Bronchial epithelial cell (primary cell): ENCODE measurements around the gene PMFBP1. TPM values are rescaled to one million over a fixed set of nuclear protein-coding genes. Genes with fewer than 3 reads are reported as not detected.
"Not testable (repeated sequence)": the region's sequence is repeated elsewhere in the genome, so short reads cannot be mapped to it uniquely, and the experiment has no call there.

Source experiments
- DNase-seq: peaks from one replicate; pipeline ENCODE4 v3.0.0-alpha.2; 2010; ENCODE audit warnings: low read depth
- FAIRE-seq: peaks from 2 replicates; lab custom pipeline; 2011; peaks lifted over from hg19 to GRCh38; lab: Jason Lieb, UNC
- H3K27me3 ChIP-seq: 2 replicates; pipeline ENCODE4 v1.5.1; 2011; ENCODE audit warnings: low read length; ENCODE audit not compliant: control insufficient read depth, insufficient read depth
- H3K36me3 ChIP-seq: 2 replicates; pipeline ENCODE4 v1.5.1; 2011; ENCODE audit warnings: low read length; ENCODE audit not compliant: control insufficient read depth, insufficient read depth
- H3K4me3 ChIP-seq: 2 replicates; pipeline ENCODE4 v1.5.1; 2011; ENCODE audit warnings: mild to moderate bottlenecking, low read depth, low read length, control low read depth
- total RNA-seq: library from RNA; depleted of rRNA; stranded (reverse); fragments of >200 nt; gene quantifications from 2 replicates; pipeline ENCODE4 v1.2.1, GENCODE V29; 2014
- TF ChIP-seq, protein P1 (sequence below): IDR thresholded peaks from 2 replicates; pipeline ENCODE4 v1.5.1; 2011; ENCODE audit warnings: mild to moderate bottlenecking, moderate library complexity, low read length, control low read depth, inconsistent platforms; ENCODE audit not compliant: insufficient read depth, severe bottlenecking

The PMFBP1 gene
- total RNA-seq, 1 donor from 2014 or later = 0.53 TPM

DNA sequence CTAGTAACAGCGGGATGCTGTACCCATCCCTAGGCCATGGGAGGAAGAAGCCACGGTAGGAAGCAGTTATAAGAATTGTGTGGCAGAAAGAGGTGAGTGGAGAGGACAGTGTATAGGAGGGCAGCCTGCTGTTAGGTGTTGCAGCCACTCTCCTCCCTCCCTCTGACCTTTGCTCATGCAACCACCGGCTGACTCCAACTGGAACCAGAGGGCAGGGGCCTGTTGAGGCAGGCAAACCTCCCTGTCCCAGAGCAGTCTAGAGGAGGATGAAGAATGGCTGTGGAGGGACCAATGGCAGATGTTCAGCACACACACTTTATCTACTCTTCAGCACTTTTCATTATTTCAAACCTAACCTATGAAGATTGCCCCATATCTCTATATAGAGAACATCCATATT is 80.7 kb downstream of the PMFBP1 start:
- no peak overlapping the region for H3K4me3 ChIP-seq
- TF ChIP-seq, protein P1, sequence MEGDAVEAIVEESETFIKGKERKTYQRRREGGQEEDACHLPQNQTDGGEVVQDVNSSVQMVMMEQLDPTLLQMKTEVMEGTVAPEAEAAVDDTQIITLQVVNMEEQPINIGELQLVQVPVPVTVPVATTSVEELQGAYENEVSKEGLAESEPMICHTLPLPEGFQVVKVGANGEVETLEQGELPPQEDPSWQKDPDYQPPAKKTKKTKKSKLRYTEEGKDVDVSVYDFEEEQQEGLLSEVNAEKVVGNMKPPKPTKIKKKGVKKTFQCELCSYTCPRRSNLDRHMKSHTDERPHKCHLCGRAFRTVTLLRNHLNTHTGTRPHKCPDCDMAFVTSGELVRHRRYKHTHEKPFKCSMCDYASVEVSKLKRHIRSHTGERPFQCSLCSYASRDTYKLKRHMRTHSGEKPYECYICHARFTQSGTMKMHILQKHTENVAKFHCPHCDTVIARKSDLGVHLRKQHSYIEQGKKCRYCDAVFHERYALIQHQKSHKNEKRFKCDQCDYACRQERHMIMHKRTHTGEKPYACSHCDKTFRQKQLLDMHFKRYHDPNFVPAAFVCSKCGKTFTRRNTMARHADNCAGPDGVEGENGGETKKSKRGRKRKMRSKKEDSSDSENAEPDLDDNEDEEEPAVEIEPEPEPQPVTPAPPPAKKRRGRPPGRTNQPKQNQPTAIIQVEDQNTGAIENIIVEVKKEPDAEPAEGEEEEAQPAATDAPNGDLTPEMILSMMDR = no peak
- DNase-seq = no peak
- FAIRE-seq = no peak
- peaks cover 13% of the 10 kb centered on the region for H3K36me3 ChIP-seq
- H3K27me3 ChIP-seq = no peaks in the 10 kb centered on the region

- peaks cover 14% of the 10 kb centered on the region for H3K36me3 ChIP-seq
- no peak overlapping the region for H3K4me3 ChIP-seq
- TF ChIP-seq, protein P1 = no peak
- FAIRE-seq (no peak), DNase-seq (no peak)
- no peaks in the 10 kb centered on the region for H3K27me3 ChIP-seq
These were observed 87.0 kb downstream of the PMFBP1 start for GRCh38 chr16:72085002-72085401.

GRCh38 chr16:72084445-72084844 is 87.5 kb downstream of the PMFBP1 start:
- no peak overlapping the region for H3K4me3 ChIP-seq
- H3K27me3 ChIP-seq = no peaks in the 10 kb centered on the region
- TF ChIP-seq, protein P1 = no peak
- DNase-seq (no peak), FAIRE-seq (no peak)
- peaks cover 12% of the 10 kb centered on the region for H3K36me3 ChIP-seq

- no peaks in the 10 kb centered on the region for H3K27me3 ChIP-seq
- no peak for FAIRE-seq
- DNase-seq = no peak
- TF ChIP-seq, protein P1 = no peak
- peaks cover 8% of the 10 kb centered on the region for H3K36me3 ChIP-seq
- no peak overlapping the region for H3K4me3 ChIP-seq
These were observed 88.1 kb downstream of the PMFBP1 start for GRCh38 chr16:72083778-72084404.

GRCh38 chr16:72076991-72077706 is 94.8 kb downstream of the PMFBP1 start:
- not testable (repeated sequence) for H3K4me3 ChIP-seq, DNase-seq, H3K36me3 ChIP-seq, H3K27me3 ChIP-seq
- peak; percentile 43 for FAIRE-seq

DNA sequence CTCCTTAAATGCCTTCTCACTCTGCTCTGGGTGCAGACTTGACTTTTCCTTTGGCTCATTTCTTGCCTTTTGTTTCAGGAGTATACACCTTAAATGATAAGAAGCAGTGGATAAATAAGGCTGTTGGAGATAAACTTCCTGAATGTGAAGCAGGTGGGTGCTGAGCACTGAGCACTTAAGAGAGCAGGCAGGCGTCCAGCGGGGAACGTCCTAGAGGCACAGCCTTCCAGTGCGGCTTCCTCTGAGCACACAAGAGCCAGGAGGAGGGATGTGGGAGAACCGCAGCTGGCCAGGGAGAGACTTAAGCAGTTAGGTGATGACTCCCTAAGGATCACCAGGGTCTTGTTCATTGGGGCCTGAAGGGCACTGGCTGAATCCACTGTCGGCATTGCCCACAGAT is 96.9 kb downstream of the PMFBP1 start:
- not testable (repeated sequence) for DNase-seq, H3K36me3 ChIP-seq, FAIRE-seq, H3K27me3 ChIP-seq, H3K4me3 ChIP-seq
